ENCODE data around the gene DNAJB6. TPM values are rescaled to one million over a fixed set of nuclear protein-coding genes. Genes with fewer than 3 reads are reported as not detected.
A peak's percentile ranks its signal among the peaks of the same experiment; 100 is the strongest.

The DNAJB6 gene
- 286 TPM for polyA plus RNA-seq (2013)

GRCh38 chr7:157336383-157337315 is at the start of gene DNAJB6:
Gene DNAJB6 (plus strand): TSS chr7:157337004. CDS start chr7:157358573, 21,569 bp downstream.
- no peaks in the 10 kb centered on the region for H3K9me3 ChIP-seq (ENCODE audit: control extremely low read depth in 1 of 5, control insufficient read depth in 4 of 5, insufficient read depth in 2 of 5, low read depth in 1 of 5, low read length in 4 of 5)
- POLR2A ChIA-PET = interaction anchor here (1.1 to 1.6 kb wide), 3 partner anchors 13 to 35 kb away, joined by 3 to 10 read pairs (median 4); no protein-coding TSS in a partner anchor
- CTCF ChIA-PET = interaction anchor here (0.9 to 2.3 kb wide), 9 partner anchors 10 to 63 kb away, joined by 3 to 8 read pairs (median 5); no protein-coding TSS in a partner anchor
- H3K4me3 ChIP-seq (ENCODE audit: control insufficient read depth in 1 of 7, extremely low read depth in 1 of 7, insufficient read depth in 4 of 7, low read depth in 2 of 7, low read length in 6 of 7) = peak within 1 kb of the TSS; percentile 75 to 100 (median 97)
- WGBS (ENCODE audit: insufficient coverage) = under 1% methylated on average over 66 of the region's 114 CpGs
- H3K36me3 ChIP-seq (ENCODE audit: control insufficient read depth in 4 of 4, insufficient read depth in 4 of 4, low read length in 3 of 4) = peaks cover 0 to 4% (median 3%) of the 10 kb centered on the region in 4 experiments
- H3K27ac ChIP-seq (ENCODE audit: insufficient read depth in 1 of 2, low read depth in 1 of 2, low read length in 2 of 2, poor library complexity in 1 of 2, severe bottlenecking in 2 of 2) = peak within 1 kb of the TSS; percentile 89 to 90
- peak; percentile 96 to 97 (median 97) for DNase-seq
- H3K27me3 ChIP-seq (replicated peaks in 2 of 5; ENCODE audit: control insufficient read depth in 4 of 5, insufficient read depth in 5 of 5, low read length in 4 of 5) = no peaks in the 10 kb centered on the region
- peaks cover 17 to 36% (median 32%) of the 10 kb centered on the region in 4 experiments for H3K4me1 ChIP-seq (ENCODE audit: control extremely low read depth in 1 of 4, control insufficient read depth in 4 of 4, insufficient read depth in 4 of 4, low read length in 3 of 4)

- Histone ChIP-seq H3K9me3 (ENCODE audit: control extremely low read depth in 1 of 5, control insufficient read depth in 4 of 5, insufficient read depth in 2 of 5, low read depth in 1 of 5, low read length in 4 of 5) (peaks cover 0 to 3% (median 0%) of the 10 kb centered on the region in 5 experiments), H3K36me3 (ENCODE audit: control insufficient read depth in 4 of 4, insufficient read depth in 4 of 4, low read length in 3 of 4) (no peaks in the 10 kb centered on the region), H3K4me1 (ENCODE audit: control extremely low read depth in 1 of 4, control insufficient read depth in 4 of 4, insufficient read depth in 4 of 4, low read length in 3 of 4) (no peaks in the 10 kb centered on the region), H3K27me3 (replicated peaks in 2 of 5; ENCODE audit: control insufficient read depth in 4 of 5, insufficient read depth in 5 of 5, low read length in 4 of 5) (no peaks in the 10 kb centered on the region), H3K4me3 (ENCODE audit: control insufficient read depth in 1 of 7, extremely low read depth in 1 of 7, insufficient read depth in 4 of 7, low read depth in 2 of 7, low read length in 6 of 7) (no peak overlapping the region), H3K27ac (ENCODE audit: insufficient read depth in 1 of 2, low read depth in 1 of 2, low read length in 2 of 2, poor library complexity in 1 of 2, severe bottlenecking in 2 of 2) (no peak overlapping the region)
- no peak for DNase-seq
- WGBS (ENCODE audit: insufficient coverage) = 95% methylated on average over 23 of the region's 29 CpGs
- CTCF ChIA-PET = interaction anchor here (0.6 to 1.8 kb wide), 6 partner anchors 8 to 343 kb away, joined by 3 to 4 read pairs (median 3); no protein-coding TSS in a partner anchor
- POLR2A ChIA-PET = no interaction called here
Measured at GRCh38 chr7:157291404-157292080, 45.3 kb upstream of the DNAJB6 start.

- ChIA-PET POLR2A (no interaction called here), CTCF (interaction anchor here (0.6 to 1.5 kb wide), 3 partner anchors 9 to 343 kb away, joined by 3 read pairs; no protein-coding TSS in a partner anchor)
Measured at GRCh38 chr7:157292258-157292657, 44.5 kb upstream of the DNAJB6 start.

GRCh38 chr7:157292770-157293412 is 43.9 kb upstream of the DNAJB6 start:
- Histone ChIP-seq H3K27ac (ENCODE audit: insufficient read depth in 1 of 2, low read depth in 1 of 2, low read length in 2 of 2, poor library complexity in 1 of 2, severe bottlenecking in 2 of 2) (no peak overlapping the region), H3K4me3 (ENCODE audit: control insufficient read depth in 1 of 7, extremely low read depth in 1 of 7, insufficient read depth in 4 of 7, low read depth in 2 of 7, low read length in 6 of 7) (no peak overlapping the region), H3K27me3 (replicated peaks in 2 of 5; ENCODE audit: control insufficient read depth in 4 of 5, insufficient read depth in 5 of 5, low read length in 4 of 5) (no peaks in the 10 kb centered on the region), H3K9me3 (ENCODE audit: control extremely low read depth in 1 of 5, control insufficient read depth in 4 of 5, insufficient read depth in 2 of 5, low read depth in 1 of 5, low read length in 4 of 5) (peaks cover 0 to 3% (median 0%) of the 10 kb centered on the region in 5 experiments), H3K36me3 (ENCODE audit: control insufficient read depth in 4 of 4, insufficient read depth in 4 of 4, low read length in 3 of 4) (no peaks in the 10 kb centered on the region), H3K4me1 (ENCODE audit: control extremely low read depth in 1 of 4, control insufficient read depth in 4 of 4, insufficient read depth in 4 of 4, low read length in 3 of 4) (peaks cover 0 to 6% (median 2%) of the 10 kb centered on the region in 4 experiments)
- POLR2A ChIA-PET = no interaction called here
- CTCF ChIA-PET = interaction anchor here (0.9 to 1.5 kb wide), 4 partner anchors 9 to 53 kb away, joined by 3 to 5 read pairs (median 3); partner anchors contain the start of gene DNAJB6
- WGBS (ENCODE audit: insufficient coverage) = 92% methylated on average over 26 of the region's 32 CpGs
- no peak for DNase-seq

More at GRCh38 chr7:157292258-157292657, 44.5 kb upstream of the DNAJB6 start:
- 100% methylated on average over 7 of the region's 9 CpGs for WGBS (ENCODE audit: insufficient coverage)
- Histone ChIP-seq H3K4me1 (ENCODE audit: control extremely low read depth in 1 of 4, control insufficient read depth in 4 of 4, insufficient read depth in 4 of 4, low read length in 3 of 4) (peaks cover 0 to 3% (median under 1%) of the 10 kb centered on the region in 4 experiments), H3K36me3 (ENCODE audit: control insufficient read depth in 4 of 4, insufficient read depth in 4 of 4, low read length in 3 of 4) (no peaks in the 10 kb centered on the region), H3K27ac (ENCODE audit: insufficient read depth in 1 of 2, low read depth in 1 of 2, low read length in 2 of 2, poor library complexity in 1 of 2, severe bottlenecking in 2 of 2) (no peak overlapping the region), H3K9me3 (ENCODE audit: control extremely low read depth in 1 of 5, control insufficient read depth in 4 of 5, insufficient read depth in 2 of 5, low read depth in 1 of 5, low read length in 4 of 5) (peaks cover 0 to 3% (median 0%) of the 10 kb centered on the region in 5 experiments), H3K4me3 (ENCODE audit: control insufficient read depth in 1 of 7, extremely low read depth in 1 of 7, insufficient read depth in 4 of 7, low read depth in 2 of 7, low read length in 6 of 7) (no peak overlapping the region), H3K27me3 (replicated peaks in 2 of 5; ENCODE audit: control insufficient read depth in 4 of 5, insufficient read depth in 5 of 5, low read length in 4 of 5) (no peaks in the 10 kb centered on the region)
- DNase-seq = no peak

GRCh38 chr7:157293413-157293788 is 43.4 kb upstream of the DNAJB6 start:
- 91% methylated on average over 13 of the region's 13 CpGs for WGBS (ENCODE audit: insufficient coverage)
- H3K27ac ChIP-seq (ENCODE audit: insufficient read depth in 1 of 2, low read depth in 1 of 2, low read length in 2 of 2, poor library complexity in 1 of 2, severe bottlenecking in 2 of 2) = no peak overlapping the region
- no peak overlapping the region for H3K4me3 ChIP-seq (ENCODE audit: control insufficient read depth in 1 of 7, extremely low read depth in 1 of 7, insufficient read depth in 4 of 7, low read depth in 2 of 7, low read length in 6 of 7)
- no peaks in the 10 kb centered on the region for H3K27me3 ChIP-seq (replicated peaks in 2 of 5; ENCODE audit: control insufficient read depth in 4 of 5, insufficient read depth in 5 of 5, low read length in 4 of 5)
- ChIA-PET CTCF (interaction anchor here (1.0 to 1.5 kb wide), 3 partner anchors 8 to 43 kb away, joined by 3 to 6 read pairs (median 5); partner anchors contain the start of gene DNAJB6), POLR2A (no interaction called here)
- peaks cover 0 to 11% (median 3%) of the 10 kb centered on the region in 4 experiments for H3K4me1 ChIP-seq (ENCODE audit: control extremely low read depth in 1 of 4, control insufficient read depth in 4 of 4, insufficient read depth in 4 of 4, low read length in 3 of 4)
- no peak for DNase-seq
- H3K36me3 ChIP-seq (ENCODE audit: control insufficient read depth in 4 of 4, insufficient read depth in 4 of 4, low read length in 3 of 4) = no peaks in the 10 kb centered on the region
- H3K9me3 ChIP-seq (ENCODE audit: control extremely low read depth in 1 of 5, control insufficient read depth in 4 of 5, insufficient read depth in 2 of 5, low read depth in 1 of 5, low read length in 4 of 5) = peaks cover 0 to 3% (median 0%) of the 10 kb centered on the region in 5 experiments

GRCh38 chr7:157294773-157295172 is 42.0 kb upstream of the DNAJB6 start:
- DNase-seq = no peak
- H3K36me3 ChIP-seq (ENCODE audit: control insufficient read depth in 4 of 4, insufficient read depth in 4 of 4, low read length in 3 of 4) = no peaks in the 10 kb centered on the region
- ChIA-PET CTCF (interaction anchor here (1.3 to 1.6 kb wide), 2 partner anchors 9 to 36 kb away, joined by 4 to 6 read pairs; no protein-coding TSS in a partner anchor), POLR2A (interaction anchor here (0.6 kb wide), 1 partner anchor 22 kb away, joined by 5 read pairs; no protein-coding TSS in a partner anchor)
- no peak overlapping the region for H3K27ac ChIP-seq (ENCODE audit: insufficient read depth in 1 of 2, low read depth in 1 of 2, low read length in 2 of 2, poor library complexity in 1 of 2, severe bottlenecking in 2 of 2)
- no peaks in the 10 kb centered on the region for H3K9me3 ChIP-seq (ENCODE audit: control extremely low read depth in 1 of 5, control insufficient read depth in 4 of 5, insufficient read depth in 2 of 5, low read depth in 1 of 5, low read length in 4 of 5)
- WGBS (ENCODE audit: insufficient coverage) = 98% methylated on average over 12 of the region's 12 CpGs
- no peak overlapping the region for H3K4me3 ChIP-seq (ENCODE audit: control insufficient read depth in 1 of 7, extremely low read depth in 1 of 7, insufficient read depth in 4 of 7, low read depth in 2 of 7, low read length in 6 of 7)
- no peaks in the 10 kb centered on the region for H3K27me3 ChIP-seq (replicated peaks in 2 of 5; ENCODE audit: control insufficient read depth in 4 of 5, insufficient read depth in 5 of 5, low read length in 4 of 5)
- peaks cover 0 to 25% (median 17%) of the 10 kb centered on the region in 4 experiments for H3K4me1 ChIP-seq (ENCODE audit: control extremely low read depth in 1 of 4, control insufficient read depth in 4 of 4, insufficient read depth in 4 of 4, low read length in 3 of 4)

Measured in common myeloid progenitor, CD34-positive (primary cell).